Osteoblast (primary cell): ENCODE results near the gene TTLL5. TPM values are rescaled to one million over a fixed set of nuclear protein-coding genes. Genes with fewer than 3 reads are reported as not detected.
"Not testable (repeated sequence)": the region's sequence is repeated elsewhere in the genome, so short reads cannot be mapped to it uniquely, and the experiment has no call there.

Source experiments
- DNase-seq: peaks from one replicate; pipeline ENCODE4 v3.0.0; 2011; ENCODE audit warnings: low spot score, mixed read lengths; ENCODE audit not compliant: insufficient read length; ENCODE audit errors: missing footprints
- H2AFZ ChIP-seq: 2 replicates; pipeline ENCODE4 v1.6.0; 2011; ENCODE audit warnings: mild to moderate bottlenecking, low read length
- H3K27ac ChIP-seq: 2 replicates; pipeline ENCODE4 v1.5.1; 2011; ENCODE audit warnings: mild to moderate bottlenecking, low read depth, low read length, moderate library complexity
- H3K27me3 ChIP-seq: 2 replicates; pipeline ENCODE4 v1.6.0; 2012; ENCODE audit warnings: mild to moderate bottlenecking, control low read depth, inconsistent platforms, low read length, moderate library complexity; ENCODE audit not compliant: insufficient read depth
- H3K36me3 ChIP-seq: 2 replicates; pipeline ENCODE4 v1.5.1; 2011; ENCODE audit warnings: mild to moderate bottlenecking, low read length, control low read depth, moderate library complexity; ENCODE audit not compliant: insufficient read depth
- H3K4me1 ChIP-seq: 2 replicates; pipeline ENCODE4 v1.5.1; 2011; ENCODE audit warnings: mild to moderate bottlenecking, low read length, control low read depth, moderate library complexity; ENCODE audit not compliant: insufficient read depth
- H3K4me2 ChIP-seq: 2 replicates; pipeline ENCODE4 v1.6.0; 2011; ENCODE audit warnings: mild to moderate bottlenecking, low read length; ENCODE audit not compliant: insufficient read depth
- H3K4me3 ChIP-seq: fragments of 200-600 bp; sonication (generic); 3 replicates; pipeline ENCODE4 v1.5.1; 2012; ENCODE audit warnings: mild to moderate bottlenecking, low read length, inconsistent platforms; ENCODE audit not compliant: insufficient read depth
- H3K79me2 ChIP-seq: 2 replicates; pipeline ENCODE4 v1.6.0; 2012; ENCODE audit warnings: mild to moderate bottlenecking, low read length, control low read depth, inconsistent platforms; ENCODE audit not compliant: insufficient read depth
- H3K9me3 ChIP-seq: 2 replicates; pipeline ENCODE4 v1.5.1; 2011; ENCODE audit warnings: low read depth, low read length, control low read depth
- H4K20me1 ChIP-seq: 2 replicates; pipeline ENCODE4 v1.6.0; 2012; ENCODE audit warnings: mild to moderate bottlenecking, low read length, control low read depth; ENCODE audit not compliant: insufficient read depth
- CTCF ChIP-seq: IDR thresholded peaks from 2 replicates; pipeline ENCODE4 v1.5.1; 2011; ENCODE audit warnings: mild to moderate bottlenecking, low read depth, low read length, moderate library complexity; ENCODE audit errors: extremely low read depth
- total RNA-seq: library from RNA; depleted of rRNA; stranded (reverse); fragments of >200 nt; gene quantifications from 2 replicates; pipeline ENCODE4 v1.2.3, GENCODE V29; 2012

Gene TTLL5
- total RNA-seq, 1 donor = 30.4 TPM

GRCh38 chr14:75844486-75844885, 183.4 kb downstream of the TTLL5 start:
- no peaks in the 10 kb centered on the region for H3K36me3 ChIP-seq
- H3K9me3 ChIP-seq = no peaks in the 10 kb centered on the region
- no peak overlapping the region for H3K27ac ChIP-seq
- no peaks in the 10 kb centered on the region for H3K79me2 ChIP-seq
- H4K20me1 ChIP-seq = no peaks in the 10 kb centered on the region
- TF ChIP-seq CTCF = no peak
- no peaks in the 10 kb centered on the region for H3K27me3 ChIP-seq
- peaks cover 19% of the 10 kb centered on the region for H3K4me1 ChIP-seq
- H2AFZ ChIP-seq = no peak overlapping the region
- no peak overlapping the region for H3K4me3 ChIP-seq
- H3K4me2 ChIP-seq = no peak overlapping the region
- DNase-seq = no peak

GRCh38 chr14:75845136-75845804, 184.2 kb downstream of the TTLL5 start:
- H3K4me3 ChIP-seq = no peak overlapping the region
- H3K4me2 ChIP-seq = no peak overlapping the region
- no peaks in the 10 kb centered on the region for H3K27me3 ChIP-seq
- H3K27ac ChIP-seq = no peak overlapping the region
- H3K79me2 ChIP-seq = no peaks in the 10 kb centered on the region
- no peak overlapping the region for H2AFZ ChIP-seq
- DNase-seq = no peak
- H3K4me1 ChIP-seq = peaks cover 19% of the 10 kb centered on the region
- TF ChIP-seq CTCF = no peak
- no peaks in the 10 kb centered on the region for H3K36me3 ChIP-seq
- no peaks in the 10 kb centered on the region for H4K20me1 ChIP-seq
- no peaks in the 10 kb centered on the region for H3K9me3 ChIP-seq

GRCh38 chr14:75846694-75847093, 185.6 kb downstream of the TTLL5 start:
- not testable (repeated sequence) for H3K36me3 ChIP-seq, H3K4me2 ChIP-seq, H3K4me3 ChIP-seq, H3K27me3 ChIP-seq, H4K20me1 ChIP-seq, H2AFZ ChIP-seq, H3K79me2 ChIP-seq, H3K9me3 ChIP-seq, DNase-seq, H3K27ac ChIP-seq
- H3K4me1 ChIP-seq = peaks cover 19% of the 10 kb centered on the region

GRCh38 chr14:75847584-75847983, 186.5 kb downstream of the TTLL5 start:
- no peaks in the 10 kb centered on the region for H3K79me2 ChIP-seq
- no peak for DNase-seq
- no peak for TF ChIP-seq CTCF
- peaks cover 19% of the 10 kb centered on the region for H3K4me1 ChIP-seq
- H3K27ac ChIP-seq = no peak overlapping the region
- H3K4me3 ChIP-seq = no peak overlapping the region
- H2AFZ ChIP-seq = no peak overlapping the region
- H3K9me3 ChIP-seq = no peaks in the 10 kb centered on the region
- H4K20me1 ChIP-seq = no peaks in the 10 kb centered on the region
- H3K4me2 ChIP-seq = no peak overlapping the region
- H3K36me3 ChIP-seq = no peaks in the 10 kb centered on the region
- no peaks in the 10 kb centered on the region for H3K27me3 ChIP-seq
